Osteocyte (in vitro differentiated cells): Measurements from ENCODE around the gene LUC7L2. TPM values are rescaled to one million over a fixed set of nuclear protein-coding genes. Genes with fewer than 3 reads are reported as not detected.
A peak's percentile ranks its signal among the peaks of the same experiment; 100 is the strongest.
"Not testable (repeated sequence)": the region's sequence is repeated elsewhere in the genome, so short reads cannot be mapped to it uniquely, and the experiment has no call there.

Source experiments
- DNase-seq: peaks from one replicate; pipeline ENCODE4 v3.0.0; 2021; ENCODE audit warnings: mixed read lengths; ENCODE audit not compliant: unreplicated experiment; ENCODE audit errors: extremely low spot score
- H3K27ac Mint-ChIP-seq: one replicate; pipeline ENCODE4 v1.8.0; 2021; ENCODE audit warnings: mild to moderate bottlenecking, mixed read lengths; ENCODE audit not compliant: unreplicated experiment
- H3K27me3 Mint-ChIP-seq: one replicate; pipeline ENCODE4 v1.8.0; 2021; ENCODE audit warnings: mixed read lengths; ENCODE audit not compliant: unreplicated experiment
- H3K36me3 Mint-ChIP-seq: one replicate; pipeline ENCODE4 v1.8.0; 2021; ENCODE audit warnings: mixed read lengths; ENCODE audit not compliant: unreplicated experiment
- H3K4me1 Mint-ChIP-seq: one replicate; pipeline ENCODE4 v1.8.0; 2021; ENCODE audit warnings: mixed read lengths; ENCODE audit not compliant: unreplicated experiment
- H3K4me3 Mint-ChIP-seq: one replicate; pipeline ENCODE4 v1.8.0; 2021; ENCODE audit warnings: mild to moderate bottlenecking, moderate library complexity, mixed read lengths; ENCODE audit not compliant: unreplicated experiment
- H3K9me3 Mint-ChIP-seq: one replicate; pipeline ENCODE4 v1.8.0; 2021; ENCODE audit warnings: mixed read lengths; ENCODE audit not compliant: unreplicated experiment
- total RNA-seq: library from RNA; stranded (reverse); gene quantifications from 2 replicates; pipeline ENCODE4 v1.2.1, GENCODE V29; 2021
- TF ChIP-seq, protein P1 (sequence below): fragments of 200-600 bp; sonication (generic); IDR thresholded peaks from 2 replicates; pipeline ENCODE4 v1.5.0; 2021; ENCODE audit warnings: antibody characterized with exemption, mild to moderate bottlenecking, moderate library complexity

LUC7L2 gene
- total RNA-seq, 1 donor from 2014 or later = 112 TPM

DNA sequence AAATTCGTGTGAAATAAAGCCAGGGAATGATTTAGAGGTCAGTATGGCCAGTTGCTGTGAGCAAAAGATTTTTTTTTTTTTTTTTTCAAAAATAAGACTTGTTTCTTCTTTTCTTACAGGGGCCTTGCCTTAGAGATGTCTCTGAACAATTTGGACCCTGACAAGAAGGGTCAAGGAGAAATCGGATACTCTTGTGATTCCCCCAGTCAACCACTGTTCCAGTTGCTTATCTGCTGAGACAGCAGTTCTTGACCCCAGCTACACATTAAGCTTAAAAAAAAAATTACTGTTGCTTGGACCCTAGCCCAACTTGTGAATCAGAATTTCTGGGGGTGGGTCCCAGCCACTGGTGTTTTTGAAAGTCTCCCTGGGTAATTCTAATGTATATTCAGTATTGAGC lies 30.6 kb upstream of the LUC7L2 start:
- H3K36me3 Mint-ChIP-seq = no peaks in the 10 kb centered on the region
- H3K27ac Mint-ChIP-seq = no peak overlapping the region
- TF ChIP-seq, protein P1, sequence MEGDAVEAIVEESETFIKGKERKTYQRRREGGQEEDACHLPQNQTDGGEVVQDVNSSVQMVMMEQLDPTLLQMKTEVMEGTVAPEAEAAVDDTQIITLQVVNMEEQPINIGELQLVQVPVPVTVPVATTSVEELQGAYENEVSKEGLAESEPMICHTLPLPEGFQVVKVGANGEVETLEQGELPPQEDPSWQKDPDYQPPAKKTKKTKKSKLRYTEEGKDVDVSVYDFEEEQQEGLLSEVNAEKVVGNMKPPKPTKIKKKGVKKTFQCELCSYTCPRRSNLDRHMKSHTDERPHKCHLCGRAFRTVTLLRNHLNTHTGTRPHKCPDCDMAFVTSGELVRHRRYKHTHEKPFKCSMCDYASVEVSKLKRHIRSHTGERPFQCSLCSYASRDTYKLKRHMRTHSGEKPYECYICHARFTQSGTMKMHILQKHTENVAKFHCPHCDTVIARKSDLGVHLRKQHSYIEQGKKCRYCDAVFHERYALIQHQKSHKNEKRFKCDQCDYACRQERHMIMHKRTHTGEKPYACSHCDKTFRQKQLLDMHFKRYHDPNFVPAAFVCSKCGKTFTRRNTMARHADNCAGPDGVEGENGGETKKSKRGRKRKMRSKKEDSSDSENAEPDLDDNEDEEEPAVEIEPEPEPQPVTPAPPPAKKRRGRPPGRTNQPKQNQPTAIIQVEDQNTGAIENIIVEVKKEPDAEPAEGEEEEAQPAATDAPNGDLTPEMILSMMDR = no peak
- no peak overlapping the region for H3K4me3 Mint-ChIP-seq
- H3K4me1 Mint-ChIP-seq = no peaks in the 10 kb centered on the region
- DNase-seq = no peak
- H3K27me3 Mint-ChIP-seq = peaks cover 3% of the 10 kb centered on the region
- H3K9me3 Mint-ChIP-seq = no peaks in the 10 kb centered on the region

DNA sequence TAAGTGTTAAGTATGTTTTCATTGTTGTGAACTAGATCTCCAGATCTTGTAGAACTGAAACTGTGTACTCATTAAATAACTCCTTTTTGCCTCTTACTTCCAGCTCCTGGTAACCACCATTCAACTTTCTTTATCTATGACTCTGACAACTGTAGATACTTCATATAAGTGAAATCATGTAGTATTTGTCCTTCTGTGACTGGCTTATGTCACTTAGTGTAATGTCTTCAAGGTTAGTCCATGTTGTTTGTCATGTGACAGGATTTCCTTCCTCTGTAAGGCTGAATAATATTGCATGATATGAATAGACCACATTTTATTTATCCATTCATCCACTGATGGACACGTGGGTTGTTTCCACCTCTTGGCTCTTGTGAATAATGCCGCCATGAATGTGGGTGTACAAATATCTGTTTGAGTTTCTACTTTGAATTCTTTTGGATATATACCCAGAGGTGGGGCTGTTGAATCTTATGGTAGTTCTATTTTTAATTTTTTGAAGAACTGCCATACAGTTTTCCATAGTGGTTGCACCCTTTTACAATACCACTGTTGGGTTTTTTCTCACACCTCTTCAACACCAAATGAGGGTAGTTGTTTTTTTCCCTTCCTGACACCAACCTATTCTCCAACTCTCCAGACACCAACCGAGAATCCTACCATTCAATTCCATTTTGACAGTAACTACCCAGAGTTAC lies 29.2 kb upstream of the LUC7L2 start:
- Mint-ChIP-seq H3K36me3 (no peaks in the 10 kb centered on the region), H3K4me1 (no peaks in the 10 kb centered on the region), H3K9me3 (no peaks in the 10 kb centered on the region), H3K27me3 (peaks cover 3% of the 10 kb centered on the region), H3K27ac (no peak overlapping the region), H3K4me3 (no peak overlapping the region)
- DNase-seq = no peak
- TF ChIP-seq, protein P1 = no peak

DNA sequence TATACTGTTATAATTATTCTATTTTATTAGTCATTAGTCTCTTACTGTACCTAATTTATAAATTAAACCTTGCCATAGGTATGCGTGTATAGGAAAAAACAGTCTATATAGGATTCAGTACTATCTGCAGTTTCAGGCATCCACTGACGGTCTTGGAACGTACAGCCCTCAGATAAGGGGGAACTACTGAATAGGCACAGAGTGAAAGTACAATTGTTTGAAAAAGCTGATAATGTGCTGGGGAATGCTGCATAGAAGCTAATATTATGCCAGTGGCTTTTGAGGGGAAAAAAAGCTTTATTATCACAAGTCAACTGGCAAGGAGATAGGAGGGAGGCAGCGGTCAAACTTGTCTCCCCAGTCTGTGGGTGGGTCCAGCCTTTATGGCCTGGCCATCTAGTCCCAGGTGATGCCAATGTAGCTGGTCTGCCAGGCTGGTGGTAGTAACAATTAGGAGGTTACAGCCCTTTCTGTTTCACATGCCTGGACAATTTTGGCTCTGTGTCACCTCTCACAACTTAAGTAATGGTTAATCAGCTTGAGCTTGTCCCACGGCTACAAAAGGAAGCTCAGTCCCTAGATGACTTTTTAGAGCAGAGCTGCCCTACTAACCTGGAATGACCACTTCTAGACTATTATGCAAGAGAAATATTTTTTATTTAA lies 26.9 kb upstream of the LUC7L2 start:
- Mint-ChIP-seq H3K9me3 (no peaks in the 10 kb centered on the region), H3K4me3 (no peak overlapping the region), H3K27me3 (peaks cover 3% of the 10 kb centered on the region), H3K4me1 (no peaks in the 10 kb centered on the region), H3K27ac (no peak overlapping the region), H3K36me3 (no peaks in the 10 kb centered on the region)
- TF ChIP-seq, protein P1 = no peak
- DNase-seq = peak; percentile 54

DNA sequence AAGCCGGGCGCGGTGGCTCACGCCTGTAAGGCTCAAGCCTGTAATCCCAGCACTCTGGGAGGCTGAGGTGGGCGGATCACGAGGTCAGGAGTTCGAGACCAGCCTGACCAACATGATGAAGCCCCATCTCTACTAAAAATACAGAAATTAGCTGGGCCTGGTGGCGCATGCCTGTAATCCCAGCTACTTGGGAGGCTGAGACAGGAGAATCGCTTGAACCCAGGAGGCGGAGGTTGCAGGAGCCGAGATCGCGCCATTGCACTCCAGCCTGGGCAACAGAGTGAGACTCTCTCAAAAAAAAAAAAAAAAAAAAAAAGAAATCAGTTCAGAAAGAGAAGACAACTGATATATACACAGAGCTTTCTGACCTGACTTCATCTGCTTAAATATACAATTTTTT lies 26.3 kb upstream of the LUC7L2 start:
- H3K9me3 Mint-ChIP-seq, H3K4me1 Mint-ChIP-seq, H3K4me3 Mint-ChIP-seq, H3K27ac Mint-ChIP-seq, H3K27me3 Mint-ChIP-seq, H3K36me3 Mint-ChIP-seq: not testable (repeated sequence)
- peak; percentile 51 for DNase-seq

DNA sequence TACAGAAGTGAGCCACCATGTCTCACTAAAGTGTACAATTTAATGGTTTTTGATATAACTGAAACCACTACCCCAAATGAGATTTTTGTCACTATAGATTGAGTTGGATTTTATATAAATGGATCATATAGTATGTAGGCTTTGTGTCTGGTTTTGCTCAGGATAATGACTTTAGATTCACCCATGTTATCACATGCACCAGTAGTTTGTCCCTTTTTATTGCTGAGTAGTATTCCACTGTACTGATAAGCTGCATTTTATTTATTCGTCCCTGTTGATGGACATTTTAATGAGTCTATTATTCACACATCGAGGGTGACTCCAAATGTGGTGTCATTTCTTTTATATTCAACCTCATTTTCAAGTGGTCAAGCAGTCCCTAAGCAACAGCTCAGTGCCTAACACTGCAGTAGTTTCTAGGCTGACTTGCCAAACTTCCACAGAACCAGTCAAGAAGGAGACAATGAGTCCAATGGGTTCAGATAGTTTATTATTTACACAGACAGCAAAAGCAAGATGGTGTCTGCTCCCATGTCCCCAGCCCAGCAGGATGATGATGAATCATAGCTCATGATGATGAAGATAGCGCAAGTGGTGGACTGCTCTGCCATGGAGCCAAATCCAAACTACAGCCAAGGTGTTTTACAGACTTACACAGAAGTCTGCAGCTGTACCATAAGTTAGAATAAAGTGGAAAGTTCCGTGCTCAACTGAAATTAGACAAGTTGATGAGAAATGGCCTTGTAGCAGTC lies 25.1 kb upstream of the LUC7L2 start:
- TF ChIP-seq, protein P1 = no peak
- H3K4me3 Mint-ChIP-seq = no peak overlapping the region
- H3K9me3 Mint-ChIP-seq = no peaks in the 10 kb centered on the region
- peak; percentile 21 for DNase-seq
- H3K27ac Mint-ChIP-seq = no peak overlapping the region
- H3K36me3 Mint-ChIP-seq = no peaks in the 10 kb centered on the region
- peaks cover 3% of the 10 kb centered on the region for H3K27me3 Mint-ChIP-seq
- peaks cover 4% of the 10 kb centered on the region for H3K4me1 Mint-ChIP-seq
